T-helper 1 cell treated with Interleukin-12 subunit alpha and Interleukin-12 subunit beta and Interleukin-4 antibody, amounts not matched to agents 30 μg/mL and 1 μg/mL, for 36 hours (primary cell): Measurements from ENCODE around the gene ANO4.
"Not testable (repeated sequence)": the region's sequence is repeated elsewhere in the genome, so short reads cannot be mapped to it uniquely, and the experiment has no call there.

Experiments
- H3K27ac Mint-ChIP-seq: one replicate; pipeline ENCODE4 v1.8.0; 2021; ENCODE audit warnings: mild to moderate bottlenecking, mixed read lengths
- H3K27me3 Mint-ChIP-seq: one replicate; pipeline ENCODE4 v1.8.0; 2021; ENCODE audit warnings: low read depth, mixed read lengths
- H3K36me3 Mint-ChIP-seq: one replicate; pipeline ENCODE4 v1.8.0; 2021; ENCODE audit warnings: low read depth, mixed read lengths
- H3K4me1 Mint-ChIP-seq: one replicate; pipeline ENCODE4 v1.8.0; 2021; ENCODE audit warnings: low read depth, mixed read lengths
- H3K4me3 Mint-ChIP-seq: one replicate; pipeline ENCODE4 v1.8.0; 2021; ENCODE audit warnings: mild to moderate bottlenecking, moderate library complexity, mixed read lengths
- H3K9me3 Mint-ChIP-seq: one replicate; pipeline ENCODE4 v1.8.0; 2021; ENCODE audit warnings: mixed read lengths

The ANO4 gene

GRCh38 chr12:100927826-100928225 lies 133.2 kb downstream of the ANO4 start:
- Mint-ChIP-seq H3K27me3 (no peaks in the 10 kb centered on the region), H3K27ac (no peak overlapping the region)

GRCh38 chr12:100932571-100932970 lies 138.0 kb downstream of the ANO4 start:
- Mint-ChIP-seq H3K4me3 (no peak overlapping the region), H3K4me1 (no peaks in the 10 kb centered on the region), H3K27me3 (no peaks in the 10 kb centered on the region), H3K9me3 (no peaks in the 10 kb centered on the region), H3K27ac (no peak overlapping the region), H3K36me3 (no peaks in the 10 kb centered on the region)

More at GRCh38 chr12:100927826-100928225, 133.2 kb downstream of the ANO4 start:
- Mint-ChIP-seq H3K36me3 (no peaks in the 10 kb centered on the region), H3K4me1 (no peaks in the 10 kb centered on the region), H3K4me3 (no peak overlapping the region), H3K9me3 (no peaks in the 10 kb centered on the region)

- H3K4me1 Mint-ChIP-seq, H3K9me3 Mint-ChIP-seq, H3K27me3 Mint-ChIP-seq, H3K27ac Mint-ChIP-seq, H3K4me3 Mint-ChIP-seq, H3K36me3 Mint-ChIP-seq: not testable (repeated sequence)
These were observed 139.0 kb downstream of the ANO4 start for GRCh38 chr12:100933531-100933930.

GRCh38 chr12:100935929-100936328 lies 141.4 kb downstream of the ANO4 start:
- Mint-ChIP-seq H3K4me1 (no peaks in the 10 kb centered on the region), H3K36me3 (no peaks in the 10 kb centered on the region), H3K27me3 (no peaks in the 10 kb centered on the region), H3K4me3 (no peak overlapping the region), H3K9me3 (no peaks in the 10 kb centered on the region), H3K27ac (no peak overlapping the region)

GRCh38 chr12:100936661-100937060 lies 142.1 kb downstream of the ANO4 start:
- Mint-ChIP-seq H3K4me3 (no peak overlapping the region), H3K27ac (no peak overlapping the region), H3K36me3 (no peaks in the 10 kb centered on the region), H3K9me3 (no peaks in the 10 kb centered on the region), H3K4me1 (no peaks in the 10 kb centered on the region), H3K27me3 (no peaks in the 10 kb centered on the region)

GRCh38 chr12:100940503-100940902 lies 145.9 kb downstream of the ANO4 start:
- no peaks in the 10 kb centered on the region for H3K4me1 Mint-ChIP-seq
- H3K27ac Mint-ChIP-seq: no peak overlapping the region
- no peaks in the 10 kb centered on the region for H3K27me3 Mint-ChIP-seq
- no peaks in the 10 kb centered on the region for H3K9me3 Mint-ChIP-seq
- H3K36me3 Mint-ChIP-seq: no peaks in the 10 kb centered on the region
- no peak overlapping the region for H3K4me3 Mint-ChIP-seq

GRCh38 chr12:100942984-100943749 lies 148.6 kb downstream of the ANO4 start:
- no peaks in the 10 kb centered on the region for H3K4me1 Mint-ChIP-seq
- no peak overlapping the region for H3K4me3 Mint-ChIP-seq
- no peaks in the 10 kb centered on the region for H3K27me3 Mint-ChIP-seq
- H3K9me3 Mint-ChIP-seq: no peaks in the 10 kb centered on the region
- no peaks in the 10 kb centered on the region for H3K36me3 Mint-ChIP-seq
- no peak overlapping the region for H3K27ac Mint-ChIP-seq

- no peaks in the 10 kb centered on the region for H3K27me3 Mint-ChIP-seq
- H3K4me3 Mint-ChIP-seq: no peak overlapping the region
- H3K9me3 Mint-ChIP-seq: no peaks in the 10 kb centered on the region
- no peaks in the 10 kb centered on the region for H3K36me3 Mint-ChIP-seq
- no peak overlapping the region for H3K27ac Mint-ChIP-seq
- H3K4me1 Mint-ChIP-seq: no peaks in the 10 kb centered on the region
These were observed 157.2 kb downstream of the ANO4 start for GRCh38 chr12:100951756-100952155.

- H3K4me3 Mint-ChIP-seq: no peak overlapping the region
- no peaks in the 10 kb centered on the region for H3K9me3 Mint-ChIP-seq
- no peak overlapping the region for H3K27ac Mint-ChIP-seq
- no peaks in the 10 kb centered on the region for H3K36me3 Mint-ChIP-seq
- H3K27me3 Mint-ChIP-seq: no peaks in the 10 kb centered on the region
- no peaks in the 10 kb centered on the region for H3K4me1 Mint-ChIP-seq
These were observed 158.6 kb downstream of the ANO4 start for GRCh38 chr12:100953217-100953616.

GRCh38 chr12:100953677-100954076 lies 159.1 kb downstream of the ANO4 start:
- H3K36me3 Mint-ChIP-seq: no peaks in the 10 kb centered on the region
- no peak overlapping the region for H3K4me3 Mint-ChIP-seq
- no peaks in the 10 kb centered on the region for H3K9me3 Mint-ChIP-seq
- H3K27ac Mint-ChIP-seq: no peak overlapping the region
- no peaks in the 10 kb centered on the region for H3K27me3 Mint-ChIP-seq
- H3K4me1 Mint-ChIP-seq: no peaks in the 10 kb centered on the region

- Mint-ChIP-seq H3K4me3 (no peak overlapping the region), H3K27me3 (no peaks in the 10 kb centered on the region), H3K9me3 (no peaks in the 10 kb centered on the region), H3K36me3 (no peaks in the 10 kb centered on the region), H3K4me1 (no peaks in the 10 kb centered on the region), H3K27ac (no peak overlapping the region)
These were observed 159.5 kb downstream of the ANO4 start for GRCh38 chr12:100954118-100954517.

GRCh38 chr12:100955139-100955538 lies 160.6 kb downstream of the ANO4 start:
- Mint-ChIP-seq H3K36me3 (no peaks in the 10 kb centered on the region), H3K4me3 (no peak overlapping the region), H3K27me3 (no peaks in the 10 kb centered on the region), H3K4me1 (no peaks in the 10 kb centered on the region), H3K27ac (no peak overlapping the region), H3K9me3 (no peaks in the 10 kb centered on the region)

GRCh38 chr12:100956311-100956852 lies 161.8 kb downstream of the ANO4 start:
- no peak overlapping the region for H3K4me3 Mint-ChIP-seq
- H3K36me3 Mint-ChIP-seq: no peaks in the 10 kb centered on the region
- no peaks in the 10 kb centered on the region for H3K9me3 Mint-ChIP-seq
- H3K4me1 Mint-ChIP-seq: no peaks in the 10 kb centered on the region
- no peak overlapping the region for H3K27ac Mint-ChIP-seq
- no peaks in the 10 kb centered on the region for H3K27me3 Mint-ChIP-seq

GRCh38 chr12:100959481-100959880 lies 164.9 kb downstream of the ANO4 start:
- Mint-ChIP-seq H3K36me3 (no peaks in the 10 kb centered on the region), H3K27ac (no peak overlapping the region), H3K27me3 (no peaks in the 10 kb centered on the region), H3K4me1 (no peaks in the 10 kb centered on the region), H3K9me3 (no peaks in the 10 kb centered on the region), H3K4me3 (no peak overlapping the region)

- Mint-ChIP-seq H3K27ac (no peak overlapping the region), H3K36me3 (no peaks in the 10 kb centered on the region), H3K9me3 (no peaks in the 10 kb centered on the region), H3K27me3 (no peaks in the 10 kb centered on the region), H3K4me1 (no peaks in the 10 kb centered on the region), H3K4me3 (no peak overlapping the region)
These were observed 167.6 kb downstream of the ANO4 start for GRCh38 chr12:100962086-100962712.
